Measurements from ENCODE around the gene LACTB.

LACTB gene

DNA sequence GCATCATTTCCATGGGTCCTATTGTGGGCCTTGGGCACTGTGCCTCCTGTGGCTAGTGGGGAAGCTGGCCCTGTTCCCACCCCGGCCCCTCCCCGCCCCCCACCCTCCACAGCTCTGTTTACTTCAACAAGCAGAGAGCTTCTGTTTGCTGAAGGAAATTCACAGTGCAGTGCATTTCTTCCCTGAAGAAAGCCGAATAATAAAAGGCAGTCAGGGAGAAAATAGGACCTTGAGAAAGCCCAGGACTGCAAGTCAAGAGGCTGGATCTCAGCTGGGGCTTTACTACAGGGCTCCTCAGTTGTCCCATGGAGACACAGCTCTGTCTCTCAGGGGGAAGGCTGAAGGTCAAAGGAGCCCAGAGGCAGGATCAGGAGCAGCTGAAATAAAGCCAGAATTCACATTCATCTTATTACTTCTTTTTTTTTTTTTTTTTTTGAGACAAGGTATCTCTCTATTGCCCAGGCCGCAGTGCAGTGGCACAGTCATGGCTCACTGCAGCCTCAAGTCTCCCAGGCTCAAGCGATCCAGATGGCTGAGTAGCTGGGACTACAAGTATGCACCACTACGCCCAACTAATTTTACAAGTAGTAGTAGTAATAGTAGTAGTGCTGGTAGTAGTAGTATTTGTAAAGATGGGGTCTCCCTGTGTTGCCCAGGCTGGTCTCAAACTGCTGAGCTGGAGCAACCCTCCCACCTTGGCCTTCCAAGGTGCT lies 33.0 kb upstream of the LACTB start:
- TF ChIP-seq, protein P1, sequence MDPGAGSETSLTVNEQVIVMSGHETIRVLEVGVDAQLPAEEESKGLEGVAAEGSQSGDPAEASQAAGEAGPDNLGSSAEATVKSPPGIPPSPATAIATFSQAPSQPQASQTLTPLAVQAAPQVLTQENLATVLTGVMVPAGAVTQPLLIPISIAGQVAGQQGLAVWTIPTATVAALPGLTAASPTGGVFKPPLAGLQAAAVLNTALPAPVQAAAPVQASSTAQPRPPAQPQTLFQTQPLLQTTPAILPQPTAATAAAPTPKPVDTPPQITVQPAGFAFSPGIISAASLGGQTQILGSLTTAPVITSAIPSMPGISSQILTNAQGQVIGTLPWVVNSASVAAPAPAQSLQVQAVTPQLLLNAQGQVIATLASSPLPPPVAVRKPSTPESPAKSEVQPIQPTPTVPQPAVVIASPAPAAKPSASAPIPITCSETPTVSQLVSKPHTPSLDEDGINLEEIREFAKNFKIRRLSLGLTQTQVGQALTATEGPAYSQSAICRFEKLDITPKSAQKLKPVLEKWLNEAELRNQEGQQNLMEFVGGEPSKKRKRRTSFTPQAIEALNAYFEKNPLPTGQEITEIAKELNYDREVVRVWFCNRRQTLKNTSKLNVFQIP (CRISPR knock-in tag; IDR thresholded peaks at IDR 0.05; ENCODE audit: borderline replicate concordance, low read depth) = no peak
- no peak for TF ChIP-seq OSR1 (CRISPR knock-in tag; IDR thresholded peaks at IDR 0.05)
- TF ChIP-seq CSRNP3 (CRISPR knock-in tag; IDR thresholded peaks at IDR 0.05) = no peak
- ATAC-seq = peak; percentile 1; the same call in 2 of the 3 replicates

- TF ChIP-seq ZFP3 (CRISPR knock-in tag; IDR thresholded peaks at IDR 0.05) (peak; percentile 77; the same call in 1 of the 2 replicates), ISL1 (CRISPR knock-in tag; IDR thresholded peaks at IDR 0.05) (peak; percentile 75), CSDC2 (CRISPR knock-in tag; IDR thresholded peaks at IDR 0.05) (no peak), PATZ1 (CRISPR knock-in tag; IDR thresholded peaks at IDR 0.05; ENCODE audit: borderline replicate concordance) (no peak), OSR1 (CRISPR knock-in tag; IDR thresholded peaks at IDR 0.05) (no peak), CSRNP3 (CRISPR knock-in tag; IDR thresholded peaks at IDR 0.05) (no peak), PPARA (CRISPR knock-in tag; IDR thresholded peaks at IDR 0.05; ENCODE audit: borderline replicate concordance) (no peak), ZNF565 (CRISPR knock-in tag; conservative IDR thresholded peaks at IDR 0.05; ENCODE audit: low read depth) (no peak), TOX (CRISPR knock-in tag; IDR thresholded peaks at IDR 0.05; ENCODE audit: borderline replicate concordance) (no peak), ZNF8 (CRISPR knock-in tag; IDR thresholded peaks at IDR 0.05) (no peak), ARNTL (CRISPR knock-in tag; IDR thresholded peaks at IDR 0.05; ENCODE audit: borderline replicate concordance, low read depth) (no peak), ZC3H10 (CRISPR knock-in tag; IDR thresholded peaks at IDR 0.05) (no peak), ZNF70 (CRISPR knock-in tag; IDR thresholded peaks at IDR 0.05) (0 out of 2 replicates have a peak, but pooled peaks have one; percentile 21), TCF4 (CRISPR knock-in tag; IDR thresholded peaks at IDR 0.05; ENCODE audit: borderline replicate concordance) (peak; percentile 52), CREB5 (CRISPR knock-in tag; IDR thresholded peaks at IDR 0.05; ENCODE audit: low read depth) (peak; percentile 88), TSHZ2 (CRISPR knock-in tag; IDR thresholded peaks at IDR 0.05) (peak; percentile 31; the same call in 1 of the 2 replicates)
- peak; percentile 91 for ATAC-seq
These were observed 32.2 kb upstream of the LACTB start for GRCh38 chr15:63089260-63090043.

All from SK-N-SH treated with all-trans-retinoic acid at 6 μM for 48 hours (cell line).